GM12878 (cell line): ENCODE data around the gene CCDC141. TPM values are rescaled to one million over a fixed set of nuclear protein-coding genes. Genes with fewer than 3 reads are reported as not detected.

ENCODE experiments used
- ATAC-seq: fragments of 200-7000 bp; cut with Tn5 transposase; 3 replicates; pipeline ENCODE4 v1.9.1; 2020; ENCODE audit warnings: mild to moderate bottlenecking, moderate library complexity
- BruUV-seq: library from RNA; stranded (reverse); fragments of 400-500 nt; replicated peaks from 2 replicates; lab custom pipeline; 2021; lab: Mats Ljungman, UMichigan
- CTCF ChIA-PET: fragments of 300-600 bp; sonication (Branson Sonifier 250); formaldehyde crosslinking; extraction: SDS; loops from one replicate; lab custom pipeline; 2021; ENCODE audit warnings: inconsistent platforms; lab: Yijun Ruan, JAX
- POLR2A ChIA-PET: fragments of 350-600 bp; formaldehyde crosslinking; extraction: SDS; loops from one replicate; lab custom pipeline; 2021; ENCODE audit warnings: inconsistent platforms; lab: Charles Lee
- RAD21 ChIA-PET: fragments of 300-600 bp; sonication (Branson Sonifier 250); formaldehyde crosslinking; loops from one replicate; lab custom pipeline; 2023; ENCODE audit warnings: antibody characterized with exemption; ENCODE audit not compliant: unreplicated experiment; lab: Charles Lee
- SMC1A ChIA-PET: fragments of 300-600 bp; sonication (Branson Sonifier 250); formaldehyde crosslinking; loops from one replicate; lab custom pipeline; 2023; ENCODE audit not compliant: unreplicated experiment, uncharacterized antibody; lab: Charles Lee
- DNase-seq: peaks from one replicate; pipeline ENCODE4 v3.0.0-alpha.2; 2011; ENCODE audit warnings: low read depth, low spot score
- FAIRE-seq: peaks from 3 replicates; lab custom pipeline; 2011; peaks lifted over from hg19 to GRCh38; lab: Jason Lieb, UNC
- H2AFZ ChIP-seq: 2 replicates; pipeline ENCODE4 v1.6.0; 2011; ENCODE audit warnings: low read depth, low read length, control low read depth; ENCODE audit not compliant: control insufficient read depth
- H3K27ac ChIP-seq: 2 replicates; pipeline ENCODE4 v1.5.1; 2011; ENCODE audit warnings: control low read depth; ENCODE audit not compliant: control insufficient read depth, insufficient read depth
- H3K27me3 ChIP-seq, 2 experiments: replicated peaks in 1 of 2; 2 replicates each; pipeline versions ENCODE4 v1.6.0 to v1.6.1; 2011; ENCODE audit warnings: low read length in 1 of 2; ENCODE audit not compliant: control insufficient read depth in 2 of 2, insufficient read depth in 2 of 2
- H3K36me3 ChIP-seq, 2 experiments: 2 replicates each; pipeline ENCODE4 v1.5.1; 2011; ENCODE audit warnings: low read length in 1 of 2; ENCODE audit not compliant: control insufficient read depth in 2 of 2, insufficient read depth in 2 of 2
- H3K4me1 ChIP-seq: 2 replicates; pipeline ENCODE4 v1.6.1; 2011; ENCODE audit warnings: mild to moderate bottlenecking, low read length, moderate library complexity, mixed read lengths; ENCODE audit not compliant: control insufficient read depth, insufficient read depth
- H3K4me2 ChIP-seq: 2 replicates; pipeline ENCODE4 v1.6.0; 2011; ENCODE audit warnings: control low read depth; ENCODE audit not compliant: control insufficient read depth, insufficient read depth
- H3K4me3 ChIP-seq: fragments of 200-600 bp; sonication (generic); 2 replicates; pipeline ENCODE4 v1.5.1; 2016
- H3K79me2 ChIP-seq: 2 replicates; pipeline ENCODE4 v1.6.0; 2011; ENCODE audit warnings: low read length; ENCODE audit not compliant: control insufficient read depth, insufficient read depth
- H3K9ac ChIP-seq: 2 replicates; pipeline ENCODE4 v1.8.0; 2011; ENCODE audit warnings: low read length, control low read depth, mixed read lengths; ENCODE audit not compliant: control insufficient read depth, insufficient read depth
- H3K9me3 ChIP-seq: replicated peaks from 3 replicates; pipeline ENCODE4 v1.5.1; 2011; ENCODE audit warnings: mild to moderate bottlenecking, low read length; ENCODE audit not compliant: control insufficient read depth, insufficient read depth
- H4K20me1 ChIP-seq: 2 replicates; pipeline ENCODE4 v1.6.0; 2011; ENCODE audit not compliant: control insufficient read depth, insufficient read depth
- CBFB ChIP-seq: IDR thresholded peaks from 2 replicates; pipeline ENCODE4 v1.6.1; 2016; ENCODE audit warnings: antibody characterized with exemption, low read depth
- FOS ChIP-seq: IDR thresholded peaks from 3 replicates; pipeline ENCODE4 v1.6.1; 2011; ENCODE audit warnings: borderline replicate concordance; ENCODE audit not compliant: insufficient read length; ENCODE audit errors: extremely low read depth
- IKZF1 ChIP-seq: fragments of 450-650 bp; conservative IDR thresholded peaks from 2 replicates; pipeline ENCODE4 v1.6.1; 2017; ENCODE audit warnings: antibody characterized with exemption, mild to moderate bottlenecking
- JUND ChIP-seq: IDR thresholded peaks from 2 replicates; pipeline ENCODE4 v1.6.1; 2012; ENCODE audit warnings: low read depth, mild to moderate bottlenecking, low read length, improper control_type of control experiment, moderate library complexity
- NFIC ChIP-seq: IDR thresholded peaks from 2 replicates; pipeline ENCODE4 v1.6.1; 2012; ENCODE audit warnings: low read depth, mild to moderate bottlenecking, inconsistent platforms, low read length, moderate library complexity
- PKNOX1 ChIP-seq: fragments of 450-650 bp; IDR thresholded peaks from 2 replicates; pipeline ENCODE4 v1.6.1; 2016; ENCODE audit warnings: mild to moderate bottlenecking
- RAD51 ChIP-seq: fragments of 450-650 bp; IDR thresholded peaks from 2 replicates; pipeline ENCODE4 v1.6.1; 2016; ENCODE audit warnings: moderate library complexity, mild to moderate bottlenecking, inconsistent platforms
- RELB ChIP-seq: fragments of 450-650 bp; IDR thresholded peaks from 2 replicates; pipeline ENCODE4 v1.6.1; 2017; ENCODE audit warnings: low read depth, mild to moderate bottlenecking, moderate library complexity
- RUNX3 ChIP-seq: IDR thresholded peaks from 2 replicates; pipeline ENCODE4 v1.6.1; 2012; ENCODE audit warnings: low read length, inconsistent platforms
- SMC3 ChIP-seq: IDR thresholded peaks from 2 replicates; pipeline ENCODE4 v1.6.1; 2011; ENCODE audit warnings: low read length, improper control_type of control experiment, borderline replicate concordance
- ZBED1 ChIP-seq: IDR thresholded peaks from 2 replicates; pipeline ENCODE4 v1.6.1; 2016; ENCODE audit warnings: borderline replicate concordance
- WGBS: methylation state at CpG from one replicate; pipeline ENCODE4 v1.1.6; 2016; ENCODE audit warnings: low lambda C conversion rate; ENCODE audit not compliant: insufficient replicate concordance, insufficient coverage; ENCODE audit errors: missing lambda C conversion rate; 5-methylcytosine and 5-hydroxymethylcytosine counted together
- in situ Hi-C: fragments of 300-500 bp; cut with MboI; formaldehyde crosslinking; loops from 9 replicates; pipeline ENCODE4 v1.14.3; 2018; ENCODE audit warnings: mixed read lengths
- intact Hi-C: fragments of 100-400 bp; cut with micrococcal nuclease; formaldehyde crosslinking; loops from one replicate; pipeline ENCODE4 v1.14.2; 2022; ENCODE audit not compliant: unreplicated experiment
- polyA plus RNA-seq, 11 experiments: library from polyadenylated mRNA; depleted of rRNA in 4 of 11; unstranded in 6 of 11; stranded (reverse) in 5 of 11; fragments of >200 nt; fragmentation: Nextera tagmentation in 4 of 11; fragmentation: Illumina TruSeq in 1 of 11; extraction: Ambion mirVana in 4 of 11; extraction: Trizol in 1 of 11; gene quantifications; 1 replicate in 1 of 11; 2 replicates in 10 of 11; pipeline versions ENCODE4 v1.2.1 to v1.2.3, GENCODE V29; 2011 to 2016; ENCODE audit warnings: inconsistent platforms in 2 of 11, missing spikeins in 2 of 11, low read depth in 1 of 11
- total RNA-seq, 4 experiments: library from RNA; depleted of rRNA in 3 of 4; stranded (reverse); fragments of >200 nt in 3 of 4; fragmentation: Illumina TruSeq in 1 of 4; extraction: Trizol in 1 of 4; gene quantifications; 2 replicates each; pipeline versions ENCODE4 v1.2.1 to v1.2.3, GENCODE V29; 2013 to 2021

CCDC141 gene
- total and polyA plus RNA-seq, 10 of the 15 experiments (the other 5 are each of a cell fraction or from before 2014, with no cell fraction given): 0.84 to 12.5 (median 3.6) TPM

GRCh38 chr2:179037807-179038206 lies 12.1 kb downstream of the CCDC141 start:
- peaks cover 19% of the 10 kb centered on the region for H3K4me1 ChIP-seq
- no peak for DNase-seq
- no peak for TF ChIP-seq ZBED1
- TF ChIP-seq RUNX3: peak; percentile 30; the same call in 1 of the 2 replicates
- TF ChIP-seq PKNOX1: 0 out of 2 replicates have a peak, but pooled peaks have one; percentile 24
- TF ChIP-seq NFIC: peak; percentile 44; the same call in 1 of the 2 replicates
- FAIRE-seq: no peak
- POLR2A ChIA-PET: no interaction called here
- no peaks in the 10 kb centered on the region for H4K20me1 ChIP-seq
- WGBS: 3% methylated on average over 4 of the region's 4 CpGs
- no peaks in the 10 kb centered on the region for H3K36me3 ChIP-seq
- H2AFZ ChIP-seq: peak overlapping the region; percentile 23; the same call in 1 of the 2 replicates
- BruUV-seq: no TSS peak
- H3K9me3 ChIP-seq: peaks cover 3% of the 10 kb centered on the region; the same call in 2 of the 3 replicates
- in situ Hi-C loops: no loop called here
- H3K4me3 ChIP-seq: no peak overlapping the region
- RAD21 ChIA-PET: interaction anchor here (1.0 kb wide), 1 partner anchor 11 kb away, joined by 4 read pairs; no protein-coding TSS in a partner anchor
- no peak overlapping the region for H3K27ac ChIP-seq
- intact Hi-C loops: no loop called here
- ATAC-seq: peak; percentile 69
- no peaks in the 10 kb centered on the region; the same call in 1 of the 2 replicates for H3K79me2 ChIP-seq
- CTCF ChIA-PET: interaction anchor here (1.0 kb wide), 1 partner anchor 18 kb away, joined by 4 read pairs; no protein-coding TSS in a partner anchor
- H3K4me2 ChIP-seq: peak overlapping the region; percentile 30; the same call in 1 of the 2 replicates
- SMC1A ChIA-PET: interaction anchor here (1.0 kb wide), 1 partner anchor 111 kb away, joined by 3 read pairs; no protein-coding TSS in a partner anchor
- H3K9ac ChIP-seq: no peak overlapping the region
- H3K27me3 ChIP-seq: no peaks in the 10 kb centered on the region

GRCh38 chr2:179036353-179036905 lies 13.5 kb downstream of the CCDC141 start:
- BruUV-seq: no TSS peak
- Histone ChIP-seq H3K27me3 (no peaks in the 10 kb centered on the region), H4K20me1 (no peaks in the 10 kb centered on the region), H3K9ac (no peak overlapping the region), H3K79me2 (no peaks in the 10 kb centered on the region; the same call in 1 of the 2 replicates), H3K4me3 (no peak overlapping the region), H3K4me1 (peaks cover 28% of the 10 kb centered on the region), H2AFZ (no peak overlapping the region), H3K4me2 (no peak overlapping the region), H3K36me3 (no peaks in the 10 kb centered on the region), H3K27ac (no peak overlapping the region), H3K9me3 (peaks cover 3% of the 10 kb centered on the region; the same call in 2 of the 3 replicates)
- intact Hi-C loops: no loop called here
- no peak for ATAC-seq
- no peak for FAIRE-seq
- WGBS: 96% methylated on average over 4 of the region's 4 CpGs
- DNase-seq: no peak
- no peak for TF ChIP-seq CBFB
- TF ChIP-seq RELB: no peak
- TF ChIP-seq SMC3: no peak
- TF ChIP-seq FOS: no peak
- TF ChIP-seq JUND: no peak
- TF ChIP-seq IKZF1: no peak
- no peak for TF ChIP-seq RAD51
- ChIA-PET CTCF (interaction anchor here (1.0 kb wide), 1 partner anchor 16 kb away, joined by 3 read pairs; no protein-coding TSS in a partner anchor), POLR2A (no interaction called here), RAD21 (no interaction called here), SMC1A (interaction anchor here (1.0 to 1.3 kb wide), 2 partner anchors 13 to 14 kb away, joined by 3 to 4 read pairs; partner anchors contain the start of gene CCDC141)
- in situ Hi-C loops: no loop called here
